Spleen (tissue), 7 donors: ENCODE measurements around the gene RGS17.

Experiments
- POLR2AphosphoS5 ChIP-seq, 3 donors: sonication (generic); formaldehyde crosslinking; IDR thresholded peaks; one replicate each; pipeline ENCODE4 v1.5.1; 2017; ENCODE audit warnings: antibody characterized with exemption in 3 of 3
- TF ChIP-seq, protein P1 (sequence below), 11 experiments: fragments of 200-600 bp in 7 of 11; fragments of 450-650 bp in 4 of 11; sonication (generic) in 4 of 11; IDR thresholded peaks in 8 of 11; conservative IDR thresholded peaks in 3 of 11; 1 replicate in 7 of 11; 2 replicates in 4 of 11; pipeline versions ENCODE4 v1.4.0 to v1.8.0; 2016 to 2021; ENCODE audit warnings: antibody characterized with exemption in 11 of 11, inconsistent platforms in 4 of 11, mild to moderate bottlenecking in 1 of 11
- donor health status: DM: no; HTN: no; CAD: no; lungs with moderate emphysema.
- donor health status: DM: no; HTN: no; CAD: no.
- donor health status: DM: no; HTN: no; CAD: no.

- TF ChIP-seq, protein P1, sequence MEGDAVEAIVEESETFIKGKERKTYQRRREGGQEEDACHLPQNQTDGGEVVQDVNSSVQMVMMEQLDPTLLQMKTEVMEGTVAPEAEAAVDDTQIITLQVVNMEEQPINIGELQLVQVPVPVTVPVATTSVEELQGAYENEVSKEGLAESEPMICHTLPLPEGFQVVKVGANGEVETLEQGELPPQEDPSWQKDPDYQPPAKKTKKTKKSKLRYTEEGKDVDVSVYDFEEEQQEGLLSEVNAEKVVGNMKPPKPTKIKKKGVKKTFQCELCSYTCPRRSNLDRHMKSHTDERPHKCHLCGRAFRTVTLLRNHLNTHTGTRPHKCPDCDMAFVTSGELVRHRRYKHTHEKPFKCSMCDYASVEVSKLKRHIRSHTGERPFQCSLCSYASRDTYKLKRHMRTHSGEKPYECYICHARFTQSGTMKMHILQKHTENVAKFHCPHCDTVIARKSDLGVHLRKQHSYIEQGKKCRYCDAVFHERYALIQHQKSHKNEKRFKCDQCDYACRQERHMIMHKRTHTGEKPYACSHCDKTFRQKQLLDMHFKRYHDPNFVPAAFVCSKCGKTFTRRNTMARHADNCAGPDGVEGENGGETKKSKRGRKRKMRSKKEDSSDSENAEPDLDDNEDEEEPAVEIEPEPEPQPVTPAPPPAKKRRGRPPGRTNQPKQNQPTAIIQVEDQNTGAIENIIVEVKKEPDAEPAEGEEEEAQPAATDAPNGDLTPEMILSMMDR (IDR thresholded peaks at IDR 0.05 in 8 of 11, conservative IDR thresholded peaks at IDR 0.05 in 3 of 11) = no peak
- no peak for TF ChIP-seq POLR2AphosphoS5 (IDR thresholded peaks at IDR 0.05)
Observed at GRCh38 chr6:152984513-152984872, 146.6 kb downstream of the RGS17 start.
